HepG2 (cell line): Measurements from ENCODE around the gene JAG1. TPM values are rescaled to one million over a fixed set of nuclear protein-coding genes. Genes with fewer than 3 reads are reported as not detected.
"Not testable (repeated sequence)": the region's sequence is repeated elsewhere in the genome, so short reads cannot be mapped to it uniquely, and the experiment has no call there.

Experiments
- ATAC-seq: fragments of 200-7000 bp; cut with Tn5 transposase; 3 replicates; pipeline ENCODE4 v1.9.1; 2020; ENCODE audit warnings: mild to moderate bottlenecking, moderate library complexity
- BruUV-seq: library from RNA; stranded (reverse); fragments of 400-500 nt; replicated peaks from 2 replicates; lab custom pipeline; 2021; lab: Mats Ljungman, UMichigan
- CTCF ChIA-PET: fragments of 300-600 bp; formaldehyde crosslinking; extraction: SDS; loops from one replicate; lab custom pipeline; 2021; ENCODE audit warnings: low total read pairs, inconsistent platforms, low intra/inter-chr PET ratio; lab: Yijun Ruan, JAX
- POLR2A ChIA-PET: fragments of 350-600 bp; sonication (Branson Sonifier 250); formaldehyde crosslinking; loops from one replicate; lab custom pipeline; 2020; ENCODE audit warnings: antibody characterized with exemption, inconsistent platforms; lab: Yijun Ruan, JAX
- DNase-seq: peaks from one replicate; pipeline ENCODE4 v3.0.0-alpha.2; 2015; ENCODE audit warnings: low spot score
- FAIRE-seq: peaks from 3 replicates; lab custom pipeline; 2011; peaks lifted over from hg19 to GRCh38; lab: Jason Lieb, UNC
- H2AFZ ChIP-seq: one replicate; pipeline ENCODE4 v1.6.1; 2011; ENCODE audit warnings: low read length, inconsistent platforms
- H3K27ac ChIP-seq: fragments of 300-600 bp; 3 replicates; pipeline ENCODE4 v1.8.0; 2011; ENCODE audit warnings: mixed run types, mild to moderate bottlenecking, mixed read lengths, low read length, inconsistent platforms; ENCODE audit not compliant: insufficient read depth; ENCODE audit errors: extremely low read length
- H3K27me3 ChIP-seq, 2 experiments: fragments of 200-600 bp in 1 of 2; 2 replicates in 1 of 2; 3 replicates in 1 of 2; pipeline versions ENCODE4 v1.6.0 to v1.8.0; 2011; ENCODE audit warnings: low read length in 2 of 2, mild to moderate bottlenecking in 2 of 2, moderate library complexity in 2 of 2, inconsistent platforms in 1 of 2; ENCODE audit not compliant: insufficient read depth in 2 of 2, control insufficient read depth in 1 of 2
- H3K36me3 ChIP-seq, 2 experiments: fragments of 200-600 bp in 1 of 2; replicated peaks in 1 of 2; 2 replicates in 1 of 2; 3 replicates in 1 of 2; pipeline versions ENCODE4 v1.5.1 to v1.8.0; 2011; ENCODE audit warnings: low read length in 2 of 2, inconsistent platforms in 1 of 2; ENCODE audit not compliant: insufficient read depth in 2 of 2, control insufficient read depth in 1 of 2
- H3K4me1 ChIP-seq: 2 replicates; pipeline ENCODE4 v1.5.1; 2012; ENCODE audit warnings: low read length, inconsistent platforms; ENCODE audit not compliant: insufficient read depth
- H3K4me2 ChIP-seq: 2 replicates; pipeline ENCODE4 v1.6.0; 2011; ENCODE audit warnings: low read depth, low read length, inconsistent platforms
- H3K4me3 ChIP-seq, 3 experiments: fragments of 200-600 bp in 1 of 3; sonication (generic), shearing (Covaris generic) in 1 of 3; replicated peaks in 1 of 3; 2 replicates each; pipeline ENCODE4 v1.5.1; 2011 to 2016; ENCODE audit warnings: low read length in 3 of 3, inconsistent platforms in 2 of 3, low read depth in 2 of 3, mild to moderate bottlenecking in 2 of 3, control low read depth in 1 of 3, mixed read lengths in 1 of 3; ENCODE audit not compliant: insufficient read depth in 1 of 3
- H3K79me2 ChIP-seq: one replicate; pipeline ENCODE4 v1.6.1; 2011; ENCODE audit warnings: low read length, inconsistent platforms; ENCODE audit not compliant: insufficient read depth
- H3K9ac ChIP-seq: 2 replicates; pipeline ENCODE4 v1.6.0; 2011; ENCODE audit warnings: mild to moderate bottlenecking, low read depth, low read length, inconsistent platforms; ENCODE audit not compliant: insufficient read depth
- H3K9me3 ChIP-seq: 2 replicates; pipeline ENCODE4 v1.5.1; 2012; ENCODE audit warnings: mild to moderate bottlenecking, low read length
- H4K20me1 ChIP-seq: 2 replicates; pipeline ENCODE4 v1.6.0; 2011; ENCODE audit warnings: inconsistent platforms, mild to moderate bottlenecking, low read length, moderate library complexity; ENCODE audit not compliant: insufficient read depth
- EEA1 ChIP-seq: sonication (generic); formaldehyde crosslinking; IDR thresholded peaks from 2 replicates; pipeline ENCODE4 v1.5.1; 2020; ENCODE audit warnings: mild to moderate bottlenecking, missing genetic modification reagents, borderline replicate concordance
- MYC ChIP-seq: sonication (generic); formaldehyde crosslinking; IDR thresholded peaks from 2 replicates; pipeline ENCODE4 v1.9.0; 2021; ENCODE audit warnings: missing genetic modification reagents, borderline replicate concordance
- WGBS: methylation state at CpG from one replicate; pipeline ENCODE4 v1.1.6; 2017; ENCODE audit warnings: low lambda C conversion rate; 5-methylcytosine and 5-hydroxymethylcytosine counted together
- in situ Hi-C: cut with HindIII; loops from 2 replicates; pipeline ENCODE4 v1.10.0; 2017; ENCODE audit warnings: low pct_unique_long_range_greater_than_20kb; ENCODE audit not compliant: extremely low pct_ligation_motif_present
- intact Hi-C: fragments of 100-400 bp; cut with micrococcal nuclease; formaldehyde crosslinking; loops from one replicate; pipeline ENCODE4 v1.10.0; 2022; ENCODE audit not compliant: unreplicated experiment
- microRNA-seq: library from miRNA; unstranded; fragments of <30 nt; microRNA quantifications from one replicate; pipeline ENCODE4, GENCODE V29; 2020
- polyA plus RNA-seq, 8 experiments: library from polyadenylated mRNA; depleted of rRNA in 3 of 8; stranded (reverse) in 7 of 8; unstranded in 1 of 8; fragments of >200 nt; fragmentation: Illumina TruSeq in 4 of 8; extraction: Trizol in 4 of 8; gene quantifications; 2 replicates each; pipeline versions ENCODE4 v1.2.1 to v1.2.3, GENCODE V29; 2011 to 2016; ENCODE audit warnings: low read depth in 4 of 8, missing spikeins in 1 of 8, mixed read lengths in 1 of 8; ENCODE audit not compliant: insufficient read depth in 1 of 8
- small RNA-seq, 3 experiments: library from RNA; depleted of rRNA; stranded (forward); fragments of <200 nt; gene quantifications; one replicate each; pipeline ENCODE3, GENCODE V24; 2012; ENCODE audit warnings: low read depth in 2 of 3, low replicate concordance in 1 of 3; ENCODE audit not compliant: insufficient read length in 3 of 3, insufficient read depth in 2 of 3
- total RNA-seq, 5 experiments: library from RNA; depleted of rRNA; stranded (reverse); fragments of >200 nt; fragmentation: Illumina TruSeq; extraction: Trizol; gene quantifications; 2 replicates each; pipeline ENCODE4 v1.2.3, GENCODE V29; 2016; ENCODE audit warnings: low read depth in 1 of 5
- TF ChIP-seq, protein P1 (sequence below): sonication (generic); formaldehyde crosslinking; IDR thresholded peaks from 2 replicates; pipeline ENCODE4 v1.4.0; 2020; ENCODE audit warnings: mild to moderate bottlenecking, missing genetic modification reagents

Gene JAG1
- total and polyA plus RNA-seq, 2 of the 13 experiments (the other 11 are each of a cell fraction or from before 2014, with no cell fraction given), result 47.1 to 56.3 TPM

DNA sequence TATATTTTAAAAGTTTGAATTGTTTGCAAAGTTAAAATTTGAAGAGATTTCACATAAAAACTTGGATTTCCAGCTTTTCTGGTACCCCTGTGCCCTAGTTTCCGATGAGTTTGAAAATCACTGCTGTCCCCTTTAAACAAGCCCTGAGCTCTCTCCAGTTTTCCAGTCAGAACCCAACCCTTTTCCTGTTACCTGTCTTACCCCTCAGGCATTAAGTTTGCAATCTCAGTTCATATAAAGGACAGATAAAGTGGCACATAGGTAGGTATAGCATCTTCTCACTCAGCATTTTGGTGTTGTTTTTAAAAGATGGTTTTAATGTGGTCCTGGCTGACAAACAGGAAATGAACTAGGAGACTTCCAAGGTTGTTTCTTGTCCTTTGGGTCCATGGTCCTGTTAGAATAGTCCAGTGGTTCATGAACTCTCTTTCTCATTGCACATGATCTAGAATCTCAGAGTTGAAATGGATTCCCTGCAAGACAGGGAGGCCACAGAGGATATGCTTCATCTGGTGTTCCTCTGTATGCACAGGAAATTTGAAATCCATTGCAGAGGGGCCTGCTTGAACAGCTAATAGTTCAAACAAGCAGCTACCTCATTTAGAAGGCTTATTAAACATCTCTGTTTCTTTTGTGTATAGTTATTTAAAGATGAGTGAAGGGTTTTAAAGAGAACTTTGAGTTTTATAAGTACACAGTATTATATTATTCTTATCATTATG is 82.7 kb downstream of the JAG1 start (continued):
- TF ChIP-seq, protein P1, sequence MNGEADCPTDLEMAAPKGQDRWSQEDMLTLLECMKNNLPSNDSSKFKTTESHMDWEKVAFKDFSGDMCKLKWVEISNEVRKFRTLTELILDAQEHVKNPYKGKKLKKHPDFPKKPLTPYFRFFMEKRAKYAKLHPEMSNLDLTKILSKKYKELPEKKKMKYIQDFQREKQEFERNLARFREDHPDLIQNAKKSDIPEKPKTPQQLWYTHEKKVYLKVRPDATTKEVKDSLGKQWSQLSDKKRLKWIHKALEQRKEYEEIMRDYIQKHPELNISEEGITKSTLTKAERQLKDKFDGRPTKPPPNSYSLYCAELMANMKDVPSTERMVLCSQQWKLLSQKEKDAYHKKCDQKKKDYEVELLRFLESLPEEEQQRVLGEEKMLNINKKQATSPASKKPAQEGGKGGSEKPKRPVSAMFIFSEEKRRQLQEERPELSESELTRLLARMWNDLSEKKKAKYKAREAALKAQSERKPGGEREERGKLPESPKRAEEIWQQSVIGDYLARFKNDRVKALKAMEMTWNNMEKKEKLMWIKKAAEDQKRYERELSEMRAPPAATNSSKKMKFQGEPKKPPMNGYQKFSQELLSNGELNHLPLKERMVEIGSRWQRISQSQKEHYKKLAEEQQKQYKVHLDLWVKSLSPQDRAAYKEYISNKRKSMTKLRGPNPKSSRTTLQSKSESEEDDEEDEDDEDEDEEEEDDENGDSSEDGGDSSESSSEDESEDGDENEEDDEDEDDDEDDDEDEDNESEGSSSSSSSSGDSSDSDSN (CRISPR knock-in tag), result no peak
- TF ChIP-seq MYC (CRISPR knock-in tag), result no peak
- no peak for TF ChIP-seq EEA1 (CRISPR knock-in tag)
- TF ChIP-seq, all 625 proteins: peak for 3

DNA sequence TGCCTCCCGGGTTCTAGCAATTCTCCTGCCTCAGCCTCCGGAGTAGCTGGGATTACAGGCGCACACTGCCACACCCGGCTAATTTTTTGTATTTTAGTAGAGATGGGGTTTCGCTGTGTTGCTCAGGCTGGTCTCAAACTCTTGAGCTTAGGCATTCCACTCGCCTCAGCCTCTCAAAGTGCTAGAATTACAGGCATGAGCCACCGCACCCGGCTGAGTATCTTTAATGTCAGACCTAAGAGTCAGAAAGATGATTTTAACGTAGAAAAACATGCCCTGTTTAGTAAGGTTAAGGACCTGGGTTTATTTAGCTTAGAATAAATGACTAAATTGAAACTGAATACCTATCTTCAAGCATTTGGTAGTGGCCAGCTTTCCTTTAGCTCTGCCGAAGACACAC is 83.4 kb downstream of the JAG1 start:
- POLR2A ChIA-PET, result interaction anchor here (1.3 to 2.2 kb wide), 2 partner anchors 25 to 84 kb away, joined by 3 to 9 read pairs; no protein-coding TSS in a partner anchor
- H4K20me1 ChIP-seq, H3K79me2 ChIP-seq, H3K4me3 ChIP-seq, in situ Hi-C loops, ATAC-seq, DNase-seq, FAIRE-seq, H3K27me3 ChIP-seq, intact Hi-C loops, H2AFZ ChIP-seq, BruUV-seq, CTCF ChIA-PET, H3K9ac ChIP-seq, H3K27ac ChIP-seq, H3K36me3 ChIP-seq, H3K4me2 ChIP-seq, H3K9me3 ChIP-seq: not testable (repeated sequence)
- WGBS, result 96% methylated on average over 10 of the region's 10 CpGs
- peaks cover 24% of the 10 kb centered on the region for H3K4me1 ChIP-seq

Small RNAs within 50 kb of the gene (microRNA-seq; reads per million reads assigned to microRNA genes)
- gene MIR6870, result 1.0 reads per million

Small RNAs within 50 kb of the gene (small RNA-seq; reads per million reads assigned to genes)
- 0 reads per million in 3 experiments for gene MIR6870

Other genes starting within 250 kb of the JAG1 start
- gene MKKS, start 239.8 kb downstream of the JAG1 start, total RNA-seq (2016; rRNA removed; fragmentation: Illumina TruSeq; extraction: Trizol), result 26.7 and 44.8 TPM in 2 replicates
- 29.7 and 34.5 TPM in 2 replicates for gene MKKS, start 239.8 kb downstream of the JAG1 start, polyA plus RNA-seq (2011; rRNA removed)
- gene SLX4IP, start 238.7 kb downstream of the JAG1 start, total RNA-seq (2016; rRNA removed; fragmentation: Illumina TruSeq; extraction: Trizol), result 7.3 and 9.5 TPM in 2 replicates
- gene SLX4IP, start 238.7 kb downstream of the JAG1 start, polyA plus RNA-seq (2011; rRNA removed), result 3.1 and 3.6 TPM in 2 replicates